Adipose tissue (tissue), 3 donors: ENCODE measurements around the gene CACNA1H. TPM values are rescaled to one million over a fixed set of nuclear protein-coding genes. Genes with fewer than 3 reads are reported as not detected.

Experiments used
- H3K27ac ChIP-seq: one replicate; pipeline ENCODE4 v1.5.1; 2013; ENCODE audit warnings: low read depth, low read length
- WGBS, 3 donors: extraction: QIAGEN DNeasy Blood & Tissue Kit; methylation state at CpG; one replicate each; pipeline ENCODE4 v1.1.7; 2013; 5-methylcytosine and 5-hydroxymethylcytosine counted together
- polyA plus RNA-seq, 3 donors: library from polyadenylated mRNA; stranded (reverse); fragments of 200-250 nt; gene quantifications; one replicate each; pipeline ENCODE4 v1.2.3, GENCODE V29; 2013
- donor health status: healthy with polysubstance abuse.
- donor health status: Bipolar disorder and iron deficiency.
- donor health status: healthy.

CACNA1H gene
- polyA plus RNA-seq, 3 donors = 2.9 to 11.9 (median 6.5) TPM

DNA sequence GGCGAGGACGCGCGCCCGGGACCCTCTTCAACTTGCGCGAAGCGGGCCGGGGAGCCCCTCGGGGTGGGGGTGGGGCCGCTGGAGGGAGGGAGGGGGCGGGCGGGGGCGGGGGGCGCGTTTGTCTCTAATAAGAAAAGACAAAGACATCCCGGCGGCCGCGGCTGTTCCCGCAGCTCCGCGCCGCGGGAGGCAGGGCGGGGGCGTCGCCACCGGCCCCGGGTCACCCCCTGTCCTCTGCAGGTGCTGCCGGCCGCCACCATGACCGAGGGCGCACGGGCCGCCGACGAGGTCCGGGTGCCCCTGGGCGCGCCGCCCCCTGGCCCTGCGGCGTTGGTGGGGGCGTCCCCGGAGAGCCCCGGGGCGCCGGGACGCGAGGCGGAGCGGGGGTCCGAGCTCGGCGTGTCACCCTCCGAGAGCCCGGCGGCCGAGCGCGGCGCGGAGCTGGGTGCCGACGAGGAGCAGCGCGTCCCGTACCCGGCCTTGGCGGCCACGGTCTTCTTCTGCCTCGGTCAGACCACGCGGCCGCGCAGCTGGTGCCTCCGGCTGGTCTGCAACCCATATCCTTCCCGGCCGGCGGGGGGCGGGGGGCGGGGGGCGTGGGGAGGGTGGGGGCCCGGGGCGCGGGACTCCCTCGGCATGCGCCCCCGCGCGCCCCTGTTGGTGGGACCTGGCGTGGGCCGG is 714 bp downstream of the CACNA1H start:
- WGBS, 3 donors = 2 to 4% (median 2%) methylated on average over 34 to 88 of the region's 94 CpGs
- H3K27ac ChIP-seq = no peak overlapping the region

DNA sequence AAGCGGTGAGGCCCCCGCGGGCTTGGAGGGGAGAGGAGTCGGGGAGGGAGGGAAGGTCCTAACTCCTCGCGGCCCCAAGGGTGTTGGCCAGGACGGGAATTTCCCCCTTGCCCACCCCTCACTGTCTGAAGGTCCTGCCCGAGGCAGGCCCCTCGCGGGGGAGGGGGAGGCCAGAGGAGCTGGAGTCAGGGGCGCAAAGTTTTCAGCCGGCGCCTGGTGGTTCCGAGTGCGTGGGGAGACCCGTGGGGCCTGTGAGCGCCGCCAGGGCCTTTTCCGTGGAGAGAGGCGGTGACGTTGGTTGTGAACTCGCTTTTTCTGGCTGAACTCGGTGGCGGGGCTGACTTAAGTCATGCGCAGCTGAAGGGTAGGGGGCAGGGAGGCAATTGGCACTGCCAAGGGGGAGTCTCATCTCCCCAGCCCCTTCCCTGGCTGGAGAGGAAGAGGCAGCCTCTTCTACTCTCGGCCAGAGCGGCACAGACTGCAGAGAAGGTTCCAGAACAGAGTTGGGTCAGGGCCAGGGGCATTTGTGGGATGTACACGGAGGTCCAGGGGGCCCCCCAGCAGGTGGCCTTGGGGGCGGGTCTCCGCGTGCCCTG is 1.5 kb downstream of the CACNA1H start:
- H3K27ac ChIP-seq = no peak overlapping the region
- 20 to 48% (median 24%) methylated on average over 25 to 31 of the region's 31 CpGs for WGBS, 3 donors

- H3K27ac ChIP-seq = no peak overlapping the region
- WGBS, 3 donors = 55 to 77% (median 67%) methylated on average over 21 to 23 of the region's 23 CpGs
Observed at GRCh38 chr16:1154887-1155331, 2.0 kb downstream of the CACNA1H start.

GRCh38 chr16:1155353-1156054 is 2.6 kb downstream of the CACNA1H start:
- H3K27ac ChIP-seq = no peak overlapping the region

DNA sequence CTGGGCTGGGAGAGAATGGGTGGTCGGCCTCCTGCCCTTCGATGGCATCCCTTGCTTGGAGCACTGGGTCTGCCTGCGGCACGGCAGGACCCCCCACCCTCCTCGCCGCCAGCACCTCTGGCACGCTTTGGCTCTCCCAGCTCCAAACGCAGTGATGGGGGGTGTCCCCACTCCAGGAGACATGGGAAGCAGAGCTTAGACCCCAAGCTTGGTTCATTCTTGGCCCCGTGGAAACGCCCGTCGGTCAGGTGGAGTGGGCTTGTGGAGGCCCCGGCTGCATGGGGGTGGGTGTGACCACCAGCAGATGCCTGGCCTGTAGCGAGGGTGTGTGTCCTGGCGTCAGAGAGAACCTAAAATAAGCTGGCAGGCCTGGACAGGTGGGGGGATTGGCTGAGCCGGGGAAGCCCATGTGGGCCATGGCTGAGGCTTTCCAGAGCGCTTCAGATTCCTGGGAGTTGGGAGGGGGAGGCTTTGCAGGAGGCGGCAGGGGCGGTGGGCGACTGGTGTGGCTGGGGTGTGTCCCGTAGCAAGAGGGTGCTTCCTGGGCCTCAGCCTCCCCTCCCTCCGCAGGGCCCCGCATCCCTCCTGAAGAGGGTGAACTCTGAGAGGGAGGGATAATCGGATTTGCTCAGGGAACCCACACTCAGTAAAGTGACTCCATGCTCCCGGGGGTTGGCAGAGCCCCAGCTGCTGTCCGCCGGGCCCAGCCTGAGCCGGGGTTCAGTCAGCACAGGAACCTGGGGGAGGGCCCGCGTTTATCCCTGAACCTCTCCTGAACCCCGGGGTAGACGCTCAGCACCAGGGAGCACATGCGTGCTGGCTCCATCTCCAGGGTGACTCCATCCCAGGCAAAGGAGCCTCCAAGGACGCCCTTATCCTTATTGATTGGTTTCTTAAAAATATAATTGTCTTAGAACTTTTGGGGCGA is 3.4 kb downstream of the CACNA1H start:
- 72 to 85% (median 73%) methylated on average over 34 to 35 of the region's 35 CpGs for WGBS, 3 donors
- no peak overlapping the region for H3K27ac ChIP-seq

More at GRCh38 chr16:1155353-1156054, 2.6 kb downstream of the CACNA1H start:
- WGBS, 3 donors = 62 to 77% (median 72%) methylated on average over 20 of the region's 20 CpGs

GRCh38 chr16:1156983-1157638 is 4.2 kb downstream of the CACNA1H start:
- WGBS, 3 donors = 75 to 89% (median 84%) methylated on average over 44 to 46 of the region's 46 CpGs

DNA sequence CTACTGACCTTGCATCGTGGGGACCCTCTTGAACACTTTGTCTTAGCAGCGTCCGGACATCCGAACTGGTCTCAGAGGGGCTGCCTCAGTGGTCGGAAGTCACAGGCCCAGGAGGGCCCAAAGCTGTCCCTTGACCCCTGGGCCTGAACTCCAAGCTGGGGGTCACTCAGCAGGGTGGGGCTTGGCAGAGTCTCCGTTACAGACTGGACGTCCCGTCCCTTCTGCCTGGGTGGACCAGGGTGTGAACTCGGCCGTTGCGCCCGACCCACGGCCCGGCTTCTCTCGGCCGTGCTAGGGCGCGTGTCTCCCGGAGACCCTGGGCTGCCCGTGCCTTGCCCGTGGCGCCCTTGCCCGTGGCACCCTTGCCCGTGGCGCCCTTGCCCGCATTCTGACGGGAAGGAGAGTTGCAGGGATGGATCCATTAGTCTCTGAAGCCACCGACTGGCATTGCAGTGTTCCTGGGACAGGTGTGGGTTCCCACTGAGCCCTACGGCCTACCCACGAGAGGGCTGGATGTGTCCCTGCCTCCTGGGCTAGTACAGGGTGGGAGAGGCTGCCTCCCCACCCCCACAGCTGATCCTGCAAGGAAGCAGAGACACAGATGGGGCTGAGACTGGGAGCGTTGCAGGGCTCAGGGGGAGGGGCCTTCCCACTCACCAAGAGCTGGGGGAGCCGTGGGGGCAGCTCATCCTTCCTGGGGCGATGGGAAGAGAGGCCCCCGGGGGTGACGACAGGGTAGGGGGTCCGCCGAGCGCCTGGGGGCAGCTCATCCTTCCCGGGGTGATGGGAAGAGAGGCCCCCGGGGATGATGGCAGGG is 4.9 kb downstream of the CACNA1H start:
- WGBS, 3 donors = 71 to 77% (median 76%) methylated on average over 40 of the region's 40 CpGs
- no peak overlapping the region for H3K27ac ChIP-seq

More at GRCh38 chr16:1156983-1157638, 4.2 kb downstream of the CACNA1H start:
- no peak overlapping the region for H3K27ac ChIP-seq

DNA sequence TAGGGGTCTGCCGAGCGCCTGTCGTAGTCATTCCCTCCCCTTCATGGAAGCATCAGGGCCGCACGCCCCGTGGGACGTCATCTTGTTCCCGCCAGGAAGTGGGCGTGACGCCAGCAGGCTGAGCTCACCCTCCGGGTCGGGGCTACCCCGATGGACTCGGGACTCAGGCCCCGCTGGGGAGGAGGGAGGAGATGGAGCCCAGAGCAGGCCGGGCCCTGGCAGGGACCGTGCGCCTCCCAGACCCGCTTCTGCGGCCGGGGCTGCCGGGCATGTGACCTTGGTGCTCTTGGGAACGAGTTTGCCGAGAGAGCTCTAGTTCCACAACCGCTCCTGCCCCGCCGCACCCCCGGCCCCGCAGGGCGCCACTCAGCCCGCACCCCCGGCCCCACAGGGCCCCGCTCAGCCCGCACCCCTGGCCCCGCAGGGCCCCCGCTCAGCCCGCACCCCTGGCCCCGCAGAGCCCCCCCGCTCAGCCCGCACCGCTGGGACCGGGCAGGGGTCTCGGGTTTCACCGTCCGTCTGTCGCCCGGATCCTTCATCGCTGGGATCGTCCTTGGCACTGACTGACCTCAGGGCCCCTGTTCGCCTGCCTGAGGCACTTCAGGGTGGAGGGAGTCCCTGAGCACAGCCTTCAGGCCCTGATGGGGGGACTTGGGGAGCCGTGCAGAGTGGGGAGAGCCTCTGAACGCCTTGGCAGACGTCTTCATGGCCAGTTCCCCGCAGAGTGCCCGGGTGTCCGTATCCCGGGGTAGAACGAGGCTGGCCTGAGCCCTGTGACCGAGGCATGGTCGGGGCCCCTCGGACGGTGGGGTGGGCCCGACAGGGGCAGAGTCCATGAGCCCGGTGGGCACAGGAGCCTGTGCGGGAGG is 5.8 kb downstream of the CACNA1H start:
- 29 to 43% (median 41%) methylated on average over 54 to 65 of the region's 65 CpGs for WGBS, 3 donors
- no peak overlapping the region for H3K27ac ChIP-seq

- WGBS, 3 donors = 33 to 47% (median 40%) methylated on average over 26 to 28 of the region's 28 CpGs
- no peak overlapping the region for H3K27ac ChIP-seq
Observed at GRCh38 chr16:1159325-1159972, 6.5 kb downstream of the CACNA1H start.

- H3K27ac ChIP-seq = no peak overlapping the region
Observed at GRCh38 chr16:1159973-1160772, 7.3 kb downstream of the CACNA1H start.

GRCh38 chr16:1160773-1161348 is 8.0 kb downstream of the CACNA1H start:
- WGBS, 3 donors = 63 to 79% (median 72%) methylated on average over 28 to 34 of the region's 34 CpGs
- H3K27ac ChIP-seq = no peak overlapping the region

More at GRCh38 chr16:1159973-1160772, 7.3 kb downstream of the CACNA1H start:
- WGBS, 3 donors = 20 to 48% (median 44%) methylated on average over 50 to 56 of the region's 56 CpGs

- 79 to 85% (median 83%) methylated on average over 34 to 38 of the region's 38 CpGs for WGBS, 3 donors
- no peak overlapping the region for H3K27ac ChIP-seq
Observed at GRCh38 chr16:1162701-1163566, 10.0 kb downstream of the CACNA1H start.

GRCh38 chr16:1163567-1164055 is 10.7 kb downstream of the CACNA1H start:
- H3K27ac ChIP-seq = no peak overlapping the region

GRCh38 chr16:1164382-1164781 is 11.5 kb downstream of the CACNA1H start:
- no peak overlapping the region for H3K27ac ChIP-seq
- WGBS, 3 donors = 90 to 94% (median 90%) methylated on average over 14 of the region's 14 CpGs

More at GRCh38 chr16:1163567-1164055, 10.7 kb downstream of the CACNA1H start:
- WGBS, 3 donors = 68 to 89% (median 70%) methylated on average over 19 of the region's 19 CpGs
